Stimulated activated CD4-positive, alpha-beta T cell treated with anti-CD3 and anti-CD28 coated beads, Interleukin-15, amount 100 ng/mL, for 48 hours (primary cell): ENCODE results near the gene PRH2.

Experiments used
- DNase-seq, 2 donors: peaks; one replicate each; pipeline ENCODE4 v3.0.0-alpha.2; 2020; ENCODE audit warnings: low read depth in 2 of 2

Gene PRH2

DNA sequence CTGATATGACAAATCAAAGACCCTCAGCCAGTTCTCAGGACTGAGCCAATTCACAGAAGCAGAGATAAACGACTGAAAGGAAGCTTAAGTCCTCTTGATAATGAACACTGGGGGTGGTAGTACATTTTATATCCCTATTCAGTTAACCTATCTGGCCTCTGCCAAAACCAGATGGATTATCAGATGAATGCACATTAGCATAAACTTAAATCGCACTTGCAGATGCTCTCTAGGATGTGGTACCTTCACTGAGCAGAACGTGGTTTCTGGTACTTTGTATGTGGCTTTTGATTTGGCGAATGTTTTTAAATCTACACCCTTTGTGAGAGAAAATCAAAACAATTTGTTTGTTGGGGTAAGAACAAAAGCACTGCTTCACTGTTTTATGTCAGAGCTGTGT, 31.2 kb downstream of the PRH2 start:
- DNase-seq: no peak

DNA sequence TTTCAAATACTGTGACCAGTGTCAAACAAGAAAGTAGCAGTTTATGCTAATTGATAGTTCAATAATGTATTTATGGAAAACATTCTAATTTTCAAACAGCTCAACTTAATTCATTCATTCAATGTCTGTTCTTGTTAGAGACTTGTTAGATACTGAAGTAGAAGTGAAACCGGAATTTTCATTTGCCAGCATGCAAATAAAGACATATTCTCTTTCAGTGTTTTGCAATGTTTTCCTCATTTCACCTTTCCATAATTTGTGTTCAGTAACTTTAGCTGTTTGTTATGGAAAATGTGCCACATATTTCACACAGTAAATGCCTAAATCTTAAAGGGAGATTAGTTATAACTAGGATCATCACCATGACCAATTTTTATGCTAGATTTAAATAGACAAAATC, 36.4 kb downstream of the PRH2 start:
- no peak for DNase-seq

DNA sequence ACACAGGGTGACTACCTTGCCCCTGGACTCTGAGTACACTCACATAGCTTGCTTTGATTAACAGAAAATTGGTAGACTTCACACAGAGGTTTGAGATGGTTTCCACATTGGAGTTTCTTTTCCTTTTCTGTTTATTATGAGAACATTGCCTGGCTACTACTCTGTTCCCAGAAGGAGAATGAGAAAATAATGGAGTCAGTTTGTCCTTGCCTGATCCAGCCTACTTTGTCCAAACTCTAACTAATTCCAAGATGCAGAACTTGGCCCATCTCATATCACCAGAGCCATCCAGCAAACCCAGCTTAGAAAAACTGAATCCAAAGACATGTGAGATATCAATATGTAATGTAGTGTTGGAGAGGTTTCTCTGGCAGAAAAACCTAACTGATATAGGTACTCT, 37.3 kb downstream of the PRH2 start:
- no peak for DNase-seq

DNA sequence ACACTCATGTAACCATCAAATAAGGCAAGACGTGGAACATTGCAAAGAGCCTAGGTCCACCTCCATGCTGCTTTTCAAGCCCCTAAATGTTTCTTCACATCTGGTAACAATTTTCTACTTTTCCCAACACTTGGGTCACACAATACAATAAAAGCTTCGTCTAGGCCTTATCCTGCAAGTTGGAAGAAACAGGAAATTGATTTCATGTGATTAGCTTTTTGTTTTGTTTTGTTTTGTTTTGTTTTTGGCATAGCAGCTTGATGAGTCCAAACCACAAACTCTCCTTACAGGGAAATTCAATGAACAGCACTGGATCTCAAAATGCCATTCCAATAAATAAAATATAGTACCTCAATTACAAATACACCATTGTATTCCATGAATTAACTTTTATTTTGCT, 38.4 kb downstream of the PRH2 start:
- no peak for DNase-seq

DNA sequence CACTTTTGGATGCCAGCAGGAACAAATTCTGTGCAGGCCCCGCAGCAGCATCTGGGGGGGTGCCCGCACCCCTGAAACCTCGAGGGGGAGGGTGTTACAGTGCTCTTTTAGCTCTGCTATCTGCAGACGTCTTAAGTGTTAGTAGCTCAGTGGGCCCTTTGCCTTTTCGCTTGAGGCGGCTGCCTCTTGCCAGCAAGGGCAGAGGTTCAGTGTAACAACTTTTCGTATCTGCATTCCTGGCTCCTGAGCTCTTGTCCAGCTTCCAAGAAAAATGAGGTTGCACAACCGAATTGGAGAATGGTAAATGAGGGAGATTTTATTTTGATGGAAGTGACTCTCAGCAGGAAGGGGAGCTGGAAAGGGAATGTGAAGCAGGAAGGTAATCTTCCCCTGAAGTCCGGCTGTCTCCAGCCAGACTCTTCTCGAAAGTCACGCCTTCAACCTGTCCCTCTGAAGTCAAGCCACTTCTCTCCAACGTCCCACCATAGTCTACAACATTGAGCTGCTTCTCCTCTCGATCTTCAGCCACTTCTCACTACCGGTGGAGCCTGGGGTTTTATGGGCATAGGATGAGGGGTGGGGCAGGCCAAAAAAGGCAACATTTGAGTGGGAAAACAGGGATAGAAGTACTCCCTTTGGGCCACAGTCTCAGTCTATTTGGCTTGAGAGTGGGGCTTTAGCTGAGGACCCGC, 39.9 kb downstream of the PRH2 start:
- DNase-seq: no peak

DNA sequence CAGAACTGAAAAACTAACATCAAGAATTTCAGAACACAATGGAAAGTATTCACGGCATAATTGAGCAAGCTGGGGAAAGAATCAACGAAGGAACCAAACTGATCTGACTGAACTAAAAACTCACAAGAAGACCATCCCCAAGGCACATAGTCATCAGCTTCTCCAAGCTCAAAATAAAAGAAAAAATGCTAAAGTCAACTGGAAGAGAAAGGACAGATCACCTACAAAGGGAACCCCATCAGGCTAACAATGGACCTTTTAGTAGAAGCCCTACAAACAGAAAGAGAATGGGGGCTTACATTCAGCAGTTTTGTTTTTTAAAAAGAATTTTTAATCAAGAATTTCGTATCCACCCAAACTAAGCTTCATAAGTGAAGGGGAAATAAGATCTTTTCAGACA, 45.9 kb downstream of the PRH2 start:
- no peak for DNase-seq

GRCh38 chr12:10982244-10982643, 53.2 kb downstream of the PRH2 start:
- peak in 1 of 2 donors; percentile 10 for DNase-seq
